Measurements from ENCODE around the gene SEMA6B.
A peak's percentile ranks its signal among the peaks of the same experiment; 100 is the strongest.
"Not testable (repeated sequence)": the region's sequence is repeated elsewhere in the genome, so short reads cannot be mapped to it uniquely, and the experiment has no call there.

The SEMA6B gene

DNA sequence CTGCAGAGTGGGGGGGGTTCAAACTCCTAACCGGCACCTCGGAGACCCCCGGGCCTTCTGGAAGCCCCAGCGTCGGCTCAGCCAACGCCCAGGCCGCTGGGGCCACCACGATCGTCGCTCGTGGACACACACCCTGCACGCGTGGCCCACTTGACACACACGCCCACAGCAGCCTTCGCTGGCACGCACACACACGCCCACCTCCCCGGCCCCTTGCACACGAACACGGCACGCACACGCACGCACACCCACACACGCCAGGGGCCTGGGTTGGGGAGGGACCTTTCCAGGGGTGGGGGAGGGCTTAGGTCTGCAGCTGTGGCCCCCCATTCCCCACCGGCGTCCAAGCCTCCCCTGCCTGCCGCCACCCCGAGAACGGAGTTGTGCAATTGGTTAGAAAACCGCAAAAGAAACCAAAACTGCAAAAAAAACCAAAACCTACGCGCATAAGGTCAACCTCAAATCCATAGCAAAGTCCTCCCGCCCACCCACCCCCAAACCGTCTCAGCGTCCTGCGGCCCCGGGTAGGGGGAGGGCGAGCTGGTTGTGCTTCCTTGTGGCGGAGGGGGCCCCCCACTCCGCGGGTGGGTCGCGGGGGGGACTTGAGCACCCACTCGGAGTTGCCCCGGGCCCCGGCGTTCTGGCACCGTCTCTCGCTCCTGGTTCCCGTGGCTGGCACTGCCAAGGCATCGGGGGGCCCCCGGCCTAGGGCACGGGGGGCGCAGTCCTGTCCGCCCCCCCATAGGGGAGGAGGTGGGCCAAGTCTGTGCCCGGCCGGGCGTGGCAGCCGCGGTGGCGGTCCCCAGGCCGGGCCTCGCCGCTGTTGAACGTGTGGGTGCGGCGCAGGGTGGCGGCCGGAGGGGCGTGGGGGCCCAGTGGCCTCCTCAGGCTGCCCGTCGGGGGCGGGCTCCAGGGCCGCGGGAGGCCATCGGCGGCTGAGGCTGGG lies 16.3 kb downstream of the SEMA6B start:
- DNase-seq: no peak

GRCh38 chr19:4541806-4542145 lies 17.7 kb downstream of the SEMA6B start:
- DNase-seq: not testable (repeated sequence)

- no peak for DNase-seq
Observed at GRCh38 chr19:4541114-4541805, 18.2 kb downstream of the SEMA6B start.

DNA sequence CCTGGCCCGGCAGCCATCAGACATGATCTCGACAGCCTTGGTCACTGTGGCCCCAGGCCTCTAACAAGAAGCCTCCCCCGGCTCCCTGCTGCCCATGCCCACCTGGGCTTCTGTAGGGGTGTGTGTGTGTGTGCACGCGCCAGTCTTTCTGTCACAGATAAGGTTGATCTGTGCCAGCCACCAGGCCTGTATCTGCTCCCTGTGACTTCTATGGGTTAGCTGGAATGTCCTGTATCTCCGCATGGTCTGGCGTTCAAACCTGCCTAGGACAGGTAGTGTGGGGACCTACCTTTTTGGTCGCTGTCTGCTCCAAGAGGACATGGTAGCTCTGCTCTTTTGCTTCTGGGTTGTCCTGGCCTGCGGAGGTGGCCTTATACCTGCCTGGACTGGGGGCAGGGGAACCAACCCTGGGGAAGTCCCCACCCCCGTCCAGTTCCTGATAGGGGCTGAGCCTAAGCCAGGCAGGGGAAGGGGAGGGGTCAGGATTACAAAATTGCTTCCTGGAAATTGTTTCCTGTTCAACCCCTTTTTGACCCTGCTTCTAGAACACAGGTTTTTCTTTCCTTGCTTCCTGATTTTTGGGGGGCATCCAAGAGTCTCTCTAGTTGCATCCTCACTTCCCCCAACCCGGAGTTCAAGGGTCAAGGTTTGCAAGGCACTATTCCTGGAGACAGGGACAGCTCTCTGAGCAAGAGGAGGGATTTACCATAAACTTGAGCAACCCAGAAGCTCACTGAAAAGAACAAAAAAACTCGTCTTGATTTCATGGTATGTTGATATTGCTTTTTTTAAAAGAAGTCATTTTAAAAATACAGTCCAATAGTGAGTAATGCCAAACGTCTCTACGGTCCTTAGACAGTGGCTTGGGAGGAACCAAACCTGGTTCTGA lies 19.5 kb downstream of the SEMA6B start, which contains the start of gene LRG1:
TSS of gene LRG1 (minus strand) at position 344 of the 889 bp plus-strand sequence. CDS start at position 321, 23 bp downstream.
- no peak for DNase-seq

DNA sequence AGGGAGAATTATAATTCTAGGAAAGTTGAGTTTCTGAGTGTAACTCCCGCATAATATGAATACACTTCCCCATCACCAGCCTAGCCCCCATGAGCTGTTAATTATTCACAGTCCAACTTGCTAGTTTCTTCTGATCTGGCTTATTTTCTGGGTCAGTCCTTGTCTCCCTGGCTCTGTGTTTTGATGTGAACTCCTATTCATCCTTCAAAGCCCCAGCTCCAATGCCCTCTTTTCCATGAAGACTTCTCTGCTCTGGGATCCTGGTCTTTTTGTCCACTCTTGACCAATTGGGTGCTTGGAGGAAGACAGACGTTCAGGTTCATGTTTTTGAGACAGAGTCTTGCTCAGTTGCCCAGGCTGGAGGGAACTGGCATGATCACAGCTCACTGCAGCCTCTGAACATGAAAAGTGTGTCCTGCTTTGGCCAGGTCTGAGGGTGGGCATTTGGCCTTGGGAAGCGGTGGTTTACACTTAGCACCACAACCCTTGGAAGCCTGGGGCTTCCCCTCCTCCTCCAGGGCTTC lies 20.3 kb downstream of the SEMA6B start:
- no peak for DNase-seq

DNA sequence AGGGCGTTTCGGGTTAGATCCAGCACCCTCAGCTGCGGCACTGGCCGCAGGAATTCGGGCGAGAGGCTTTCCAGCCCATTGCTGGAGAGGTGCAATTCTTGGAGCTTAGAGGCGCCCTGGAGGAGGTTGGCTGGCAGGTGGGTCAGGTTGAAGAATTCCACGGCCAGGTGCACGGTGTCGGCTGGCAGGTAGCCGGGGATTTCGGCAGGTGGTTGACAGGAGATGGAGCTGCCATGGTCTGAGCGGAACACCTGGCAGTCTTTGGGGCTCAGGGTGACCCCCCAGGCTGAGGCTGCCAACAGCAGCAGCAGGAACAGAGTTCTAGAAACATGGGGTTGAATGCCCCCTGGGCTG lies 20.9 kb downstream of the SEMA6B start:
- peak; percentile 92 for DNase-seq

DNA sequence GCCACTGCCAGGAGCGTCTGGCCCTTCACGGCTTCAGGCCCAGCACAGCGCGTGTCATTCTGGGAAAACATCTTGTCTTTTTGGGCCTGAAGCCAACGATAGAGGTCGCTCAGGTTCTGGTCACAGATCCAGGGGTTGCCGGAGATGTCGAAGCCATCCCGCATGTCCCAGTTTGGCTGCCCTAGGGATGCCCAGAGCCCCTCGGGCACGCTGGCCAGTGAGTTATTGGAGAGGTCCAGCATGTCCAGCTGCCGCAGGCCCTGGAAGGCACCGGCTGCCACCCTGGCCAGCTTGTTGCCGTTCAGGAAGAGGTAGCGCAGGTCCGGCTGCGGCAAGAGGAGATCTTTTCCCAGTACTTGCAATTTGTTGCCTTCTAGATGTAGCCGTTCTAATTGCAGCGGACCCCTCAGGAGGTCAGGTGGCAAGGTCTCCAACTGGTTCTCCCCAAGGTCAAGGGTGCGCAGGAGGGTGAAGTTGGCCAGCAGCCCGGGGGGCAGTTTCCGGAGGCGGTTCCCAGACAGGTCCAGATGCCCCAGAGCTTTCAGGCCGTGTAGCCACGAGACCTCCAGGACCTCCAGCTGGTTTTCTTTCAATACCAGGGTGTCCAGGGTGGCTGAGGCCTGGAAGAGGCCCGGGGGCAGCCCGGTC lies 21.4 kb downstream of the SEMA6B start:
- DNase-seq: peak; percentile 52

- DNase-seq: peak; percentile 50
Observed at GRCh38 chr19:4536798-4537197, 22.7 kb downstream of the SEMA6B start.

DNA sequence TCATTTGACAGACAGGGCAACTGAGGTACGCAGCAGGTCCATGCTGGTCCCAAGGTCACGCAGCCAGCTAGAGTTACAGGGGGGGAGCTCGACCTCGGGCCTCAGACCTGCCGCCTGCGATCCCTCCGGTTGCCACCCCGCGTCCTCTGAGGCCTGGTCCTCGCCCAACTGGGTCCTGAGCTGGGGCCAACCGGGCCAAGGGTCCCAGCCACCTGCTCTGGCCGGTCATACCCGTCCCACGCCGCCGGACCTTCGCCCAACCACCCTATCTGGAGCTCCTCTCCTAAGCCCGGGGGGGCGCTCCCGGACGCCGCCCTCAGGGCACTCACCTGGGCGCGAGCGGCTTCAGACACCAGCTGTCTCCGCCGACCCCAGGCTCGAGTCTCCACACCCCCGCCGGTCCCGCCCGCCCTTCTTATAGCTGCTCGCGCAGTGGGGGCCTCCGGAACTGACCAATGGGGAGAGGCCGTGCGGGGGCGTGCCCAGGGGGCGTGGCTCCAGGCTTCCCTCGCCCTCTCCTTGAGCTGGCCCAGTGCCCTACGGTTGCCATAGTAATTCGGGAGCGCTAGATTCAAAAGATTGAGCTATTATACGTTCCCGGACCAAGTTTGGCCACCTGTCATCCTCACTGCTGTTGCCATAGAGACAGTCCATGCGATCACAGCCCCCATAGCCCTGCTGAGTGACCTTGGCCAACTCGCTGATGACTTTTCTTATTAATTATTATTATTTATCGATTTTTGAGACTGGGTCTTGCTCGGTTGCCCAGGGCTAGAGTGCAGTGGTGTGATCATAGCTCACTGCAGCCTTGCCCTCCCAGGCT lies 24.4 kb downstream of the SEMA6B start, which contains the start of gene PLIN5:
TSS of gene PLIN5 (minus strand) at position 389 of the 823 bp plus-strand sequence. CDS start 1,150 bp downstream, outside the sequence.
- peak; percentile 91 for DNase-seq

DNA sequence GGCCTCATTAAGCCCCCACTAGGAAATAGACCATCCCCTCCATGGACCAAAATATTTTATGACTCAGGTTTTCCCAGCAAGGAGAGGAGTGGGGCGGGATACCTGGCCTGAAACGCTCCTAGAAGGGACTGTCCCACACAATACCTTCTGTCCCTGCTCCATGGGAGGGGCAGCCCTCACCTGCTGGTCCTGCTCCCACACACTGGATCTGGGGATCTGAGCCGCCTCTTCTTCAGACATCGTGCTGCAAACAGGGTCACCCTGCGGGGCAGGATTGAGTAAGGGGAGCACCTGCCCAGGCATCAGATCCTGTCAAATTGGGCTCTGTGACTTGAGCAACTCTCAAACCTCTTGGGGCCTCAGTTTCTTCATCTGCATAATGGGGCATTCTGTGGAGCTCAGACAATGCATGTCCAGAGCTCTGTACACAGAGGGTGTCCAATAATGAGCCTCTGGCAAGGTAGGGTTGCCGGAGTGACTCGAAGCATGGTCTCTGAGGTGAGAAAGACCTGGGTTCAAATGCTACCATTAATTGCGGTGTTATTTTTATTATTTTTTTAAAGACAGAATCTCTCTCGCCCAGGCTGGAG lies 25.6 kb downstream of the SEMA6B start:
- no peak for DNase-seq

DNA sequence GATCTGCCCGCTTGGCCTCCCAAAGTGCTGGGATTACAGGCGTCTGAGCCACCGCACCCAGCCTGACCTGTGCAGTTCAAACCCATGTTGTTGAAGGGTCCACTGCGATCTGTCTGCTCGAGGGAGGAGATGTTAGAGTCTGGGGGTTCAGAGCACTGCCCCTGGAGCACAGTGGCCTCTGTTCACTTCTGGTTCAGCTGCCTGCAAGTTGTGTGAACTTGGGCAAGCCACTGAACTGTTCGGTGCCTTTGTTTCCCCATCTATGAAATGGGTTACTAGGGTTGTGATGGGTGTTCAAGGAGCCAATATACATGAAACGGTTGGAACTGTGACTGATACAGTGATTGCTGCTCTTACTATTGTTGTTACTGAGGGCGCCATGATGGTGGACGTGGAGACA lies 26.1 kb downstream of the SEMA6B start:
- DNase-seq: no peak

GRCh38 chr19:4531562-4532165 lies 27.8 kb downstream of the SEMA6B start:
- no peak for DNase-seq

DNA sequence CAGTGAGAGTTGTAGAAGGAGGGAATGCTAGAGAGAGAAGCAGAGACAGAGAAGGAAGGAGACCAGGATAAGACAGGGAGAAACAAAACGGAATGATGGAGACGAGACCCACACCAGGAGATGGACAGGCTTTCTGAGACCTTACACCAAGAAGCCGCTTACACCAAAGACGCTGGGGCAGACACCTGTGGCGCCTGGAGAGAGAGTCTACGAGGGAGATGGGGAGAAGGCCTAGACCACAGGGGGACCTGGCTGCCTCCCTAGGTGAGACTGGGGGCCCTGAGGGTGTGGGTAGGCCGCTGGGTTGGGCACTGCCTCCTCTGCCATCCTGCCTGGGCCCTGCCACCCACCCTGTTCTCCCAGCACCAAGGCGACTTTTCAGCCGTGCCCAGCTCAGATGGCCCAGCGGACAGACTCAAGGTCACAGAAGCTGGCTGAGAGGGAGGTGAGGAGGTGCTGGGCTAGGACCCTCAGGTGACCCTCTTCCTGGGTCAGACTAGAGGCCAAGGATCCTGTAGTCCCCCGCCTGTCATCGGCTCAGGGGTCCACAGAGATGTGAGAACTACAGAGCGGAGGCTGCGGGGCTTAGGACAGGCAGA lies 29.5 kb downstream of the SEMA6B start:
- no peak for DNase-seq

DNA sequence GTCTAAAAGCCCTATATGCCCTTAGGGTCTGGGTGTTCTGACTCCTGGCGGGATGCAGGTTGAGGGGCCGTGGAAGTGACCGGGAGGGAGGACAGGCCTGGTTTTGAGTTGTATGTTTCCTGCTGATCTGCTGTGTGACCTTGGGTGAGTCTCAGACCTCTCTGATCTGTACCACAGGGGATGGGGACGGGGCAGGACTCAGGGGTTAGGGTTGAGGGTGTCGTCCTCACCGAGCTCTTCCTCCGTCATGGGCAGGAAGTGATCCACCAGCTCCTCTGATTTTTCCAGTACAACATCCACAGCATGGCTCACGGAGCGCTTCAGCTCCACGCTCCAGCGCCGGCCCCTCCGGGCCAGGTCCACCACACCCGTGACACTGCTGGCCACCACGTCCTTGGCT lies 30.6 kb downstream of the SEMA6B start:
- DNase-seq: no peak

- not testable (repeated sequence) for DNase-seq
Observed at GRCh38 chr19:4527377-4527776, 32.1 kb downstream of the SEMA6B start.

GRCh38 chr19:4525563-4526002 lies 33.9 kb downstream of the SEMA6B start:
- no peak for DNase-seq

DNA sequence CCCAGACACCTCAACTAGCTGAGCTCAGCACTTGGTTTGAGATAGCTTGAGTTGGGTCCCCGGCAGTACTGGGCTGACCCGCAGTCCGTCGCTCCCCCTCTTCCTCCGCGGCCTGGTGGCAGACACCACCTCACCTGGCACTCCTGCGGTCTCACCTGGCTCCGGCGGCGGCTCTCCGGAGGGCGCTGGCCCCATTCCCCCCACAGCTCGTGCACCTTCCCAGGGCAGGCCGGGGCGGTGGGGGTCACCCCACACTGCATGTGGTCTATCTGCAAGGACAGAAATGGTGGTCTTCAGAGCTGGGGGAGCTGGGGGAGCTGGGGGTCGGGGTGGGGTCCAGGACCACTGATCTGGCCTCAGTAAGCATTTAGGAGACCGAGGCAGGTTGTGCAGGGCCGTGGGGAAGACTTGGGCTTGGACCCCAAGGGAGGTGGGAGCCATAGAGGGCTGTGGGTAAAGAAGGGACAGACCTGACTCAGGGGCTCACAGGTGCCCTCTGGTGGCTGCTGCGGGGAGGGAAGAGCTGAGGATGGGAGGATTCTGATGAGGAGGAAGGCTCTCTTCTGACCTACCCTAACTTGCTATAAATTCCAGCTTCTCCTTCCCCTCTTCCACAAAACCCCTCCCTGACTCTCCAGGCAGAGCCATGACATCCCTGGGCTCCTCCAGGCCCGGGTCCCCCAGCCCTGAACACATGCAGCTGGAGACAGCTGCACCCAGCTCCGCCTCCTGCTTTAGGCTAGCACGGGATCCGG lies 34.5 kb downstream of the SEMA6B start:
- no peak for DNase-seq

DNA sequence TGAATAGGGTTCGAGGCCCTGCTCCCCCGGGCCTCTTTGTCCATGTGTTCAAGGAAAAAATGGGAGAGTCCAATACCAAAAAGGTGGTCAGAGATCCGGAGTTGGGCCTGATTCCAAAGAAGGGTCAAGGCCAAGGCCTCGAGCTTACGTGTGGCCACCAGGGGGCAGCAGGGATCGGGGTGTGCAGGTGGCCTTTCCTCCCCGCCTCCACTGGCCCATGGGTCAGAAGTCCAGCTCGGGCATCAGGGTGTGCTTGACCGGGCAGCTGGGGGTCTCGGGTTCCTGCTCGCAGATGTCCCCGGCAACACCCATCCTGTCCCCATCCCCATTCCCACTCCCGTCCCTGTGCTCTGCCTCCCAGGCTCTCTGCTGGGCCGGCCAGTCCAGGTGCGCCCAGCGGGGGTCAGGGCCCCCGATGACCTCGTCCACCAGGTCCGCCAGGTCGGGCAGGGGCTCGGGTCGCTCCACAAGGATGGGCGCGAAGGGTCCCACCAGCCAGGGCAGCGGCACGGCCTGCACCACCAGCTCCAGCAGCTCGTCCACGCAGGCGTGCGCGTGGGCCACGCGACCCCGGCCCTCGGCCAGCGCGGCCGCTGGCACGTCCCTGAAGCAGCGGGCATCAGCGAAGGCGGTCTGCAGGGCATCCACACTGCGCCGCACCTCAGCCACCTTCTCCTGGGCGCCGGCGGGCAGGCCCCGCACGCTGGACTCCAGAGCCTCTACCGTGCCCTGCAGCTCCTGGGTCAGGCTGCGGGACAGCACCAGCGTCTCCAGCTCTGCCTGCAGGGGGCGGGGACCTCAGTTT lies 36.0 kb downstream of the SEMA6B start:
- peak; percentile 10 for DNase-seq
